Measurements from ENCODE around the gene TMEM63C.

DNA sequence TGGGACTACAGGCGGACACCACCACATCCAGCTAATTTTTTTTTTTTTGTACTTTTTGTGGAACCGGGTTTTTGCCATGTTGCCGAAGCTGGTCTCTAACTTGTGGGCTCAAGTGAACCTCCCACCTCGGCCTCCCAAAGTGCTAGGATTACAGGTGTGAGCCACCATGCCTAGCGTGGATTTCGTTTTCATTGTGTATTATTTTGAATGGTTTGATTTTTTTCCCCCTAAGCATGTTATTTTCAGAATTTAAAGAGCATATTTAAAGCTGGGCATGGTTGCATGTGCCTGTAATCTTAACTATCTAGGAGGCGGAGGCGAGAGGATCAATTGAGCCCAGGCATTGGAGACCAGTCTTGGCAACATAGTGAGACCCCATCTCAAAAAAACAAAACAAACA is 13.1 kb downstream of the TMEM63C start:
- TF ChIP-seq CTCF (conservative IDR thresholded peaks at IDR 0.05) (no peak), ZFX (IDR thresholded peaks at IDR 0.05) (no peak)
